Heart left ventricle (tissue), 16 donors: ENCODE measurements around the gene ZNF837. TPM values are rescaled to one million over a fixed set of nuclear protein-coding genes. Genes with fewer than 3 reads are reported as not detected.
"Not testable (repeated sequence)": the region's sequence is repeated elsewhere in the genome, so short reads cannot be mapped to it uniquely, and the experiment has no call there.

Experiments
- ATAC-seq, 4 donors: fragments of 200-7000 bp; cut with Tn5 transposase; one replicate each; pipeline ENCODE4 v1.9.1; 2020 to 2022; ENCODE audit warnings: moderate library complexity in 4 of 4, mild to moderate bottlenecking in 3 of 4, moderate number of reproducible peaks in 1 of 4
- DNase-seq, 5 donors: peaks; one replicate each; pipeline ENCODE4 v3.0.0-alpha.2; 2020
- H3K27ac ChIP-seq, 12 donors: fragments of 200-600 bp; sonication (generic) in 4 of 12; one replicate each; pipeline versions ENCODE4 v1.5.0 to v1.8.0; 2016 to 2022; ENCODE audit warnings: mild to moderate bottlenecking in 2 of 12
- H3K27me3 ChIP-seq, 9 donors: fragments of 200-600 bp; sonication (generic) in 2 of 9; one replicate each; pipeline versions ENCODE4 v1.5.1 to v1.8.0; 2016 to 2022; ENCODE audit warnings: mild to moderate bottlenecking in 3 of 9
- H3K36me3 ChIP-seq, 9 donors: fragments of 200-600 bp; sonication (generic) in 2 of 9; one replicate each; pipeline versions ENCODE4 v1.5.0 to v1.8.0; 2018 to 2022; ENCODE audit warnings: mild to moderate bottlenecking in 2 of 9
- H3K4me1 ChIP-seq, 12 donors: fragments of 200-600 bp; sonication (generic) in 4 of 12; one replicate each; pipeline versions ENCODE4 v1.5.0 to v1.8.0; 2016 to 2022; ENCODE audit warnings: mild to moderate bottlenecking in 3 of 12
- H3K4me3 ChIP-seq, 12 donors: fragments of 200-600 bp; sonication (generic) in 4 of 12; one replicate each; pipeline versions ENCODE4 v1.5.0 to v1.8.0; 2017 to 2022; ENCODE audit warnings: mild to moderate bottlenecking in 9 of 12, moderate library complexity in 4 of 12
- H3K9me3 ChIP-seq, 12 donors: fragments of 200-600 bp; sonication (generic) in 4 of 12; one replicate each; pipeline versions ENCODE4 v1.5.0 to v1.8.0; 2016 to 2022; ENCODE audit warnings: mild to moderate bottlenecking in 1 of 12
- CTCF ChIP-seq, 12 donors: fragments of 200-600 bp; sonication (generic) in 4 of 12; IDR thresholded peaks; one replicate each; pipeline versions ENCODE4 v1.5.0 to v1.8.0; 2018 to 2022; ENCODE audit warnings: antibody characterized with exemption in 12 of 12, mild to moderate bottlenecking in 5 of 12
- POLR2A ChIP-seq, 2 donors: fragments of 450-650 bp; IDR thresholded peaks; one replicate each; pipeline ENCODE4 v1.6.1; 2017; ENCODE audit warnings: antibody characterized with exemption in 2 of 2, mild to moderate bottlenecking in 2 of 2, moderate library complexity in 2 of 2
- WGBS, 4 donors: extraction: QIAGEN DNeasy Blood & Tissue Kit in 2 of 4; methylation state at CpG; one replicate each; pipeline versions ENCODE4 v1.1.5 to v1.1.7; 2013 to 2018; 5-methylcytosine and 5-hydroxymethylcytosine counted together
- intact Hi-C, 10 donors: fragments of 100-400 bp; cut with DNase I; formaldehyde crosslinking; loops; one replicate each; pipeline versions ENCODE4 v1.11.1 to v1.14.2; 2022
- polyA plus RNA-seq, 2 donors: library from polyadenylated mRNA; stranded (reverse); fragments of 200-250 nt; gene quantifications; one replicate each; pipeline ENCODE4 v1.2.3, GENCODE V29; 2013
- total RNA-seq, 9 donors: library from RNA; depleted of rRNA in 2 of 9; stranded (reverse); fragments of >200 nt in 2 of 9; fragmentation: NEBNext Ultra II Directional in 3 of 9; extraction: Animal tissue kit (Norgen Biotek cat#: 25700) in 3 of 9; gene quantifications; one replicate each; pipeline versions ENCODE4 v1.1.0 to v1.2.4, GENCODE V29; 2016 to 2023
- donor health status: ischemic (EF 13 %, LVEDD 7.1; RV severe dilation, severe dysfunction).
- donor health status: healthy with polysubstance abuse.
- donor health status: DM: no; HTN: yes; CAD: no.
- donor health status: DM: no; HTN: no; CAD: no.
- donor health status: ischemic (EF 25% LVEDD 6.9; RV normal size, moderate dysfunction).
- donor health status: ischemic (EF 25% LVEDD 5.7; RV mildly dilated, moderate dysfunction).
- donor health status: healthy.
- donor health status: DM: yes; HTN: yes; CAD: no.
- donor health status: ischemic (EF 35%, LVEDD 5.7; RV mildly dilated, moderate dysfunction).
- donor health status: nonischemic (EF 11% LVEDD 7.7; RV severe dilation, severe dysfunction).
- donor health status: DM: yes; HTN: yes; CAD: no.
- donor health status: PGD.
- donor health status: ischemic (EF 29% LVEDD 5.4; RV normal size, mild dysfunction).
- donor health status: nonischemic (EF 23%, LVEDD 6.1; RV moderate dilation, normal function).

ZNF837 gene
- total and polyA plus RNA-seq, 11 donors, result 0.17 to 0.75 (median 0.57) TPM; not detected in 2

DNA sequence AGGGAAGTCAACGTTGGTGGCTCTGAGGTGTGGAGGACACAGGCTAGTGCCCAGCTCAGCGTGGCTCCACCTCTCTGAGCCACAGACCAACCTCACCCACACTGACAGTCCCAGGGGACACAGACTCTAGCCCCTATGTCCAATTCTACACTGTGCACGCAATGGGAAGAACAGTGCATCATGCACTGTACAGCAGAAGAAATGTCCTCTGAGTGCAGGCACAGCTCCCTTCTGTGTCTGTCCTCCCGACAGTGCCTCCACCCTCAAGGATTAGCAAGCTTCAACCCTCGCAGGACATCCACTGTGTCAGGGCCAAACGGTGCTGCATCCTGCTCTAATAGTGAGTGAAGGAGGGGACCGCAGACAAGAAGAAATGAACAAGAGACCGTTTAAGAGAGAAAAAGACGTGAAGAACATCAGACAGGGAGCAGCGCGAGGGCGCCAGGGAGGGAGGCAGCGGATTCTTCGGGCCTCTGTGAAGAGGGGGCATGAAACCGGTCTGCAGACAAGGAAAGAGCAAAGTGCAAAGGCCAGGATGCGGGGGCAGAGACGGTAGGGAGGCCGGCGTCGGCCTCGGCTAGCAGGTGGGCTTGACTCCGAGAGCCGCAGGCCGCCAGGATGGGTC, 681 bp downstream of the ZNF837 start:
- ATAC-seq, result peak in 1 of 4 donors; percentile 0
- intact Hi-C loops, result loop anchor here in 4 of 10 donors (1.0 to 5.0 kb wide), 4 partner anchors 53 to 61 kb away; partner anchors contain the start of genes ZSCAN22 (in 2 of the 4) and ZNF132 (in 1 of the 4)
- peak overlapping the region; percentile 57 to 94 (median 83) for H3K4me3 ChIP-seq

DNA sequence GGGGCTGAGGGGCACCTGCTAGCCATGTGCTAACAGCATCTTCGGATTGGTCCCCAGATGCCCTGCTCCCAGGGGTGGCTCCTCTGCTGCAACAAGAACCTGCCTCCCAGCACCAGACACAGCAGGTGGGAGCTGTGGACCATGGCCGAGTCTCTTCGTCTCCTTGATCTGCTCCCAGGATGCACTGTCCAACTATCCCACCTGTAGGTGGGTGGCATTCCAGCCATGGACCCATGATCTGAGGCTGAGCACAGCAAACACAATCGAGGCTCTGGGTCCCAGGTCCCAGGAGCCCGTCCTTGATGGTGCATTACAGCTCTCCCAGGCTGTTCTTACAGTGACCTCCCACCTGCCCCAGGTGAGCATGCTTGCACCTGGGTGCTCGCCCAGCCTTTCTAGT, 1.6 kb downstream of the ZNF837 start:
- intact Hi-C loops, result no loop called here
- Histone ChIP-seq H3K9me3 (no peaks in the 10 kb centered on the region), H3K4me3 (no peak overlapping the region), H3K4me1 (peaks cover 0 to 25% (median 20%) of the 10 kb centered on the region in 12 donors), H3K27me3 (no peaks in the 10 kb centered on the region), H3K36me3 (no peaks in the 10 kb centered on the region), H3K27ac (no peak overlapping the region)
- WGBS, 4 donors, result 85 to 94% (median 91%) methylated on average over 5 to 6 of the region's 6 CpGs
- peak in 1 of 5 donors; percentile 17 for DNase-seq
- TF ChIP-seq CTCF (IDR thresholded peaks at IDR 0.05) (no peak), POLR2A (IDR thresholded peaks at IDR 0.05) (no peak)
- no peak for ATAC-seq

More for the DNA sequence above, 681 bp downstream of the ZNF837 start:
- H3K4me1 ChIP-seq, result peaks cover 0 to 26% (median 20%) of the 10 kb centered on the region in 12 donors
- 6 to 7% (median 7%) methylated on average over 24 of the region's 24 CpGs for WGBS, 4 donors
- no peaks in the 10 kb centered on the region for H3K9me3 ChIP-seq
- H3K36me3 ChIP-seq, result no peaks in the 10 kb centered on the region
- TF ChIP-seq CTCF (IDR thresholded peaks at IDR 0.05), result no peak
- TF ChIP-seq POLR2A (IDR thresholded peaks at IDR 0.05), result no peak
- DNase-seq, result peak in 1 of 5 donors; percentile 20
- peak overlapping the region; percentile 85 to 98 (median 95) for H3K27ac ChIP-seq
- no peaks in the 10 kb centered on the region for H3K27me3 ChIP-seq

DNA sequence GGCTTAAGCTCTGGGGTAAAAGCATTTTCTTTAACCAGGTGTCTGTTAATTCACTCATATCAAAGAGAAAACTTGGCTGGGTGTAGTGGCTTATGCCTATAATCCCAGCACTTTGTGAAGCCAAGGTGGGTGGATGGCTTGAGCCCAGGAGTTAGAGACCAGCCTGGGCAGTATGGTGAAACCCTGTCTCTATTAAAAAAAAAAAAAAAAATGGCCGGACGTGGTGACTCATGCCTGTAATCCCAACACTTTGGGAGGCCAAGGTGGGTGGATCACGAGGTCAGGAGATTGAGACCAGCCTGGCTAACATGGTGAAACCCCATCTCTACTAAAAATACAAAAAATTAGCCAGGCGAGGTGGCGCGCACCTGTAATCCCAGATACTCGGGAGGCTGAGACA, 4.1 kb downstream of the ZNF837 start:
- H3K36me3 ChIP-seq, intact Hi-C loops, H3K27me3 ChIP-seq, ATAC-seq, H3K27ac ChIP-seq, H3K9me3 ChIP-seq, DNase-seq, H3K4me3 ChIP-seq: not testable (repeated sequence)
- WGBS, 4 donors, result 81 to 86% (median 83%) methylated on average over 7 of the region's 7 CpGs
- H3K4me1 ChIP-seq, result peaks cover 0 to 27% (median 18%) of the 10 kb centered on the region in 12 donors

- ATAC-seq, result no peak
- DNase-seq, result no peak
- Histone ChIP-seq H3K4me3 (no peak overlapping the region), H3K36me3 (no peaks in the 10 kb centered on the region), H3K27me3 (no peaks in the 10 kb centered on the region), H3K4me1 (peaks cover 0 to 12% (median 1%) of the 10 kb centered on the region in 12 donors), H3K27ac (no peak overlapping the region), H3K9me3 (no peaks in the 10 kb centered on the region)
- WGBS, 4 donors, result 91 to 93% (median 91%) methylated on average over 4 of the region's 4 CpGs
- intact Hi-C loops, result no loop called here
- TF ChIP-seq CTCF (IDR thresholded peaks at IDR 0.05) (no peak), POLR2A (IDR thresholded peaks at IDR 0.05) (no peak)
Observed at GRCh38 chr19:58374200-58374599, 6.6 kb downstream of the ZNF837 start.
